Transverse colon (tissue), 4 donors: Measurements from ENCODE around the gene EEFSEC.

Source experiments
- CTCF ChIP-seq, 5 experiments: fragments of 200-600 bp in 3 of 5; fragments of 450-650 bp in 2 of 5; sonication (generic) in 3 of 5; IDR thresholded peaks; 1 replicate in 2 of 5; 2 replicates in 3 of 5; pipeline ENCODE4 v1.5.1; 2016 to 2017; ENCODE audit warnings: antibody characterized with exemption in 5 of 5, inconsistent platforms in 3 of 5, mild to moderate bottlenecking in 2 of 5, moderate library complexity in 1 of 5
- POLR2A ChIP-seq: fragments of 450-650 bp; IDR thresholded peaks from one replicate; pipeline ENCODE4 v1.6.1; 2016; ENCODE audit warnings: antibody characterized with exemption, mild to moderate bottlenecking, moderate library complexity
- POLR2AphosphoS5 ChIP-seq, 3 donors: sonication (generic); formaldehyde crosslinking; IDR thresholded peaks; one replicate each; pipeline ENCODE4 v1.6.1; 2016; ENCODE audit warnings: antibody characterized with exemption in 3 of 3

- TF ChIP-seq POLR2A (no peak), POLR2AphosphoS5 (IDR thresholded peaks at IDR 0.05) (no peak), CTCF (IDR thresholded peaks at IDR 0.05) (no peak)
Measured at GRCh38 chr3:128315313-128315712, 162.0 kb downstream of the EEFSEC start.
